Medulla oblongata (tissue), 1 donor: Measurements from ENCODE around the gene TMCC3.
"Not testable (repeated sequence)": the region's sequence is repeated elsewhere in the genome, so short reads cannot be mapped to it uniquely, and the experiment has no call there.

ENCODE experiments used
- DNase-seq: peaks from one replicate; pipeline ENCODE4 v3.0.0-alpha.2; 2015; ENCODE audit errors: extremely low spot score

TMCC3 gene

GRCh38 chr12:94571556-94571955 is 78.8 kb downstream of the TMCC3 start:
- DNase-seq: no peak

GRCh38 chr12:94570161-94570560 is 80.2 kb downstream of the TMCC3 start:
- DNase-seq: no peak

- DNase-seq: no peak
These were observed 82.6 kb downstream of the TMCC3 start for GRCh38 chr12:94567761-94568160.

GRCh38 chr12:94566345-94566744 is 84.0 kb downstream of the TMCC3 start:
- peak; percentile 92 for DNase-seq

GRCh38 chr12:94565683-94566082 is 84.7 kb downstream of the TMCC3 start:
- DNase-seq: peak; percentile 54

GRCh38 chr12:94563286-94563685 is 87.1 kb downstream of the TMCC3 start:
- DNase-seq: no peak

- peak; percentile 94 for DNase-seq
These were observed 88.4 kb downstream of the TMCC3 start for GRCh38 chr12:94561943-94562411.

GRCh38 chr12:94560431-94561221 is 89.7 kb downstream of the TMCC3 start:
- DNase-seq: peak; percentile 42

GRCh38 chr12:94558612-94559011 is 91.7 kb downstream of the TMCC3 start:
- DNase-seq: no peak

- no peak for DNase-seq
These were observed 92.5 kb downstream of the TMCC3 start for GRCh38 chr12:94557746-94558295.

GRCh38 chr12:94555687-94556086 is 94.7 kb downstream of the TMCC3 start:
- DNase-seq: no peak

- no peak for DNase-seq
These were observed 96.5 kb downstream of the TMCC3 start for GRCh38 chr12:94553875-94554274.

GRCh38 chr12:94553130-94553519 is 97.2 kb downstream of the TMCC3 start:
- DNase-seq: peak; percentile 80

GRCh38 chr12:94551810-94552209 is 98.5 kb downstream of the TMCC3 start:
- DNase-seq: no peak

- no peak for DNase-seq
These were observed 99.4 kb downstream of the TMCC3 start for GRCh38 chr12:94550964-94551363.

- not testable (repeated sequence) for DNase-seq
These were observed 101.5 kb downstream of the TMCC3 start for GRCh38 chr12:94548833-94549232.

- peak; percentile 65 for DNase-seq
These were observed 104.2 kb downstream of the TMCC3 start for GRCh38 chr12:94545935-94546771.

- DNase-seq: no peak
These were observed 106.0 kb downstream of the TMCC3 start for GRCh38 chr12:94544355-94544754.

- DNase-seq: no peak
These were observed 112.0 kb downstream of the TMCC3 start for GRCh38 chr12:94538318-94538717.

GRCh38 chr12:94536040-94536965 is 114.1 kb downstream of the TMCC3 start:
- no peak for DNase-seq

- no peak for DNase-seq
These were observed 114.8 kb downstream of the TMCC3 start for GRCh38 chr12:94535510-94535921.
